NCI-H446 (cell line): ENCODE measurements around the gene MRPL37.
A peak's percentile ranks its signal among the peaks of the same experiment; 100 is the strongest.

Experiments used
- DNase-seq, 2 experiments: peaks; one replicate each; lab custom pipeline; 2025; lab: John Stamatoyannopoulos, UW

The MRPL37 gene

GRCh38 chr1:54240741-54241335 lies 40.9 kb downstream of the MRPL37 start:
- no peak for DNase-seq

GRCh38 chr1:54241364-54241763 lies 41.4 kb downstream of the MRPL37 start:
- no peak for DNase-seq

- no peak for DNase-seq
Observed at GRCh38 chr1:54243022-54243421, 43.1 kb downstream of the MRPL37 start.

- DNase-seq, result no peak
Observed at GRCh38 chr1:54244655-54245054, 44.7 kb downstream of the MRPL37 start.

GRCh38 chr1:54245501-54245900 lies 45.5 kb downstream of the MRPL37 start:
- DNase-seq, result peak in 1 of 2 experiments; percentile 18

GRCh38 chr1:54246116-54246721 lies 46.3 kb downstream of the MRPL37 start:
- DNase-seq, result no peak

- DNase-seq, result no peak
Observed at GRCh38 chr1:54247863-54248515, 48.0 kb downstream of the MRPL37 start.

- DNase-seq, result peak in 1 of 2 experiments; percentile 43
Observed at GRCh38 chr1:54248966-54249365, 49.0 kb downstream of the MRPL37 start.

GRCh38 chr1:54249819-54250435 lies 50.0 kb downstream of the MRPL37 start:
- DNase-seq, result peak in 1 of 2 experiments; percentile 37

- no peak for DNase-seq
Observed at GRCh38 chr1:54250670-54251069, 50.7 kb downstream of the MRPL37 start.

GRCh38 chr1:54252371-54252936 lies 52.5 kb downstream of the MRPL37 start:
- DNase-seq, result no peak

GRCh38 chr1:54253480-54253879 lies 53.5 kb downstream of the MRPL37 start:
- DNase-seq, result no peak

- DNase-seq, result no peak
Observed at GRCh38 chr1:54254055-54254454, 54.1 kb downstream of the MRPL37 start.

- no peak for DNase-seq
Observed at GRCh38 chr1:54255026-54255702, 55.2 kb downstream of the MRPL37 start.

GRCh38 chr1:54256522-54257345 lies 56.8 kb downstream of the MRPL37 start:
- no peak for DNase-seq

- no peak for DNase-seq
Observed at GRCh38 chr1:54257346-54257620, 57.3 kb downstream of the MRPL37 start.

GRCh38 chr1:54257876-54258275 lies 57.9 kb downstream of the MRPL37 start:
- DNase-seq, result no peak

GRCh38 chr1:54259546-54260140 lies 59.7 kb downstream of the MRPL37 start:
- no peak for DNase-seq

- DNase-seq, result no peak
Observed at GRCh38 chr1:54260810-54261209, 60.8 kb downstream of the MRPL37 start.

GRCh38 chr1:54262244-54262643 lies 62.3 kb downstream of the MRPL37 start:
- no peak for DNase-seq

- DNase-seq, result no peak
Observed at GRCh38 chr1:54263601-54264226, 63.7 kb downstream of the MRPL37 start.
